Fibroblast of skin of scalp (primary cell): ENCODE results near the gene TCF15.
"Not testable (repeated sequence)": the region's sequence is repeated elsewhere in the genome, so short reads cannot be mapped to it uniquely, and the experiment has no call there.

Source experiments
- DNase-seq: peaks from one replicate; pipeline ENCODE4 v3.0.0-alpha.2; 2013

Gene TCF15

DNA sequence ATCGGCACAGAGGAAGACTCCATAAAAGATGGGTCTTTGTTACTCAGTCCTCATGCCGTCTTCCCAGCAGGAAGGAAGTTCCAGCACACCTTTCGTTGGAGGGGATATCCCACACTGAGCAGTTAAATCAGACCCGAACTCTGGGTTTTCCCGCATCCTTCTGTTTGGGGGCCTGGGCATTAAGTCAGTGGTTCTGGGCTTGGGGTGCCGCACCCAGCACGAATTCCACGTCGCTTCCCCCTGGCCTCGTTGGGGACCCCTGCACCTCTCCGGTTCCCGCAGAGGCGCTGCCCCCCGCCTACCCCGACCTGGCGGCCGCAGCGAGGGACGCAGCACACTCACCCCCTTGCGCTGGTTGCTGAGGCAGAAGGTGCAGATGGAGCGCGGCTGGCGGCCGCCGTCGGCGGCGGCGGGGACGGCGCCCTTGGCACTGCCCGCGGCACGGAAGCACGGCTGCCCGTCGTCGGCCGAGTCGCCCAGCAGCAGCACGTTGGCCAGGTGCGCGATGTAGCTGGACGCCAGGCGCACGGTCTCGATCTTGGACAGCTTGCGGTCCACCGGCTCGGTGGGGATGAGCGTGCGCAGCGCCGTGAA is 641 bp downstream of the TCF15 start:
- no peak for DNase-seq

DNA sequence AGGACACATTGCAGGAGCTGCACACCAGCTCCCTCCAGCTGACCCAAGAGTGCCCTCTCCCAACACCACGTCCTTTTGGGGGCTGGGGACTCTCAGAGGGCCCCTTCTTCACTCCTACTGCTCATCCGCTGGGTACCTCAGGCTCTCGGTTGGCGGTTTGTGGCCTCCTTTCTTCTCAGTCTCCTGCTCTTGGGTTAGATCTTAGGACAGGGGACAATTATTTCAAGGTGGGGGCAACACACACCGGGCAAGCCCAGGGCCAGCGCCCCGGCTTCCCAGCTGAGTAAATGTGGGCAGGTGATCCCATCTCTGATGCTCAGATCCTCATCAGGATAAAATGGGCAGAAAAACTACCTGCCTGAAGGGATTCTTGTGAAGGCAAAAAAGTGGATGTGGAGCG is 1.1 kb downstream of the TCF15 start:
- no peak for DNase-seq

DNA sequence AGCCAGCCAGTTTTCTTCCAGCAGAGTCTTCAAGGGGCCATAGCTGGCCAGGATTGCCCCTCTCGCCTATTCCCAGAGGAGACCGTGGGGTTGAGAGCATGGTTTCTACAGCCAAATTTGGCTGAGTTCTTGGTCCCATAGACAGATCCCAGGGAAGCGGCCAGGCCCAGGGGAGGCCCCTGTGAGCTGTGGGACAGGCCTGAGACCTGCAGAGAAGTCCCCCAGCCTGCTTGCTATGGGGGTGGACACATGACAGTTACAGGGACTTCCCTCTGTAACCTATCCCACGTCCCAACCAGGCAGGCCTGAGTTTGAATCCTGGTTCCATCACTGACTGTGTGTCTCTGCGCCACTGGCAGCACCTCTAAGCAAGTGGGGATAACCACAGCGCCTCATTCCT is 2.6 kb downstream of the TCF15 start:
- DNase-seq, result no peak

DNA sequence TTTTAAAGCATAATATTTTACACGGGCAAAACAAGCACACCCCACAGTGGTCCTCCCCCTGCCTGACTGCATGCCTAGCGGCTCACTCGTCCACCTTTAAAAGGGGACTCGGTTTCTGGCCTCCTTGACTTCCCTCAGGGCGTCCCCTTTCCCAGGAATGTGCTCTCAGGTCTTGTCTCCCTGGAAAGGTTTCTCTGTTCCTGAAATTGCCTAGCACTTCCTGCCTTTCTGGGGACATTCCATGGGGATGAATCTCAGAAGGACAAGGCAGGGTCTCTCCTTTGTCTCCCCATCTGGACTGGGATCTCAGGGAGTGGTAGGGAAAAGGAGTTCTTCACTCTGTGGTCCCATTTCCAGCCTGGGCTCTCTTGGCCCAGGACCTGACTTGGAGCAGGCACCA is 4.9 kb downstream of the TCF15 start:
- no peak for DNase-seq

DNA sequence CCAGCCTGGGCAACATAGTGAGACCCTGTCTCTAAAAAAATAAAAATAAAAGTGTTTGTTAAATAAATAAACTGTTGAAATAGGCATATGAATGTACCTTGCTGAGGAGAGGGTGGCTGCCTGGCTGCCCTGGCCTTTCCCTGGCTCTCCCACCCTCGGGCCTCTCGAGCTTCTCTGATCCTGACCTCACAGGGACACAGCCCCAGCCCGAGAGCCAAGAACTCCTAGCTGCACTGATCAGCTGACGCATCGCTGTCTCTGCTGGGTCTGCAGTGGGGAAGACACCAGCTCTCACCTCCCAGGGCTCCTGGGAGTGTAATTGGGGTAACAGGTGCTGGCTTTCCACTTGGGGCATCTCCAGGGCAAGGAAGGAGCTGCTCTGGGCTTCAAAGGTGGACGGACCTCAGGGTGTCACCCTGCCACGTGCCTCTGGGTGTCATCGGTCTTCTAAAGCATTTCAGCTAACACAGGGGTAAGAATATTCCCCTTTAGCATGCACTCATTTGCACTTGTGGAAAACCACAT is 6.9 kb downstream of the TCF15 start:
- DNase-seq, result no peak

DNA sequence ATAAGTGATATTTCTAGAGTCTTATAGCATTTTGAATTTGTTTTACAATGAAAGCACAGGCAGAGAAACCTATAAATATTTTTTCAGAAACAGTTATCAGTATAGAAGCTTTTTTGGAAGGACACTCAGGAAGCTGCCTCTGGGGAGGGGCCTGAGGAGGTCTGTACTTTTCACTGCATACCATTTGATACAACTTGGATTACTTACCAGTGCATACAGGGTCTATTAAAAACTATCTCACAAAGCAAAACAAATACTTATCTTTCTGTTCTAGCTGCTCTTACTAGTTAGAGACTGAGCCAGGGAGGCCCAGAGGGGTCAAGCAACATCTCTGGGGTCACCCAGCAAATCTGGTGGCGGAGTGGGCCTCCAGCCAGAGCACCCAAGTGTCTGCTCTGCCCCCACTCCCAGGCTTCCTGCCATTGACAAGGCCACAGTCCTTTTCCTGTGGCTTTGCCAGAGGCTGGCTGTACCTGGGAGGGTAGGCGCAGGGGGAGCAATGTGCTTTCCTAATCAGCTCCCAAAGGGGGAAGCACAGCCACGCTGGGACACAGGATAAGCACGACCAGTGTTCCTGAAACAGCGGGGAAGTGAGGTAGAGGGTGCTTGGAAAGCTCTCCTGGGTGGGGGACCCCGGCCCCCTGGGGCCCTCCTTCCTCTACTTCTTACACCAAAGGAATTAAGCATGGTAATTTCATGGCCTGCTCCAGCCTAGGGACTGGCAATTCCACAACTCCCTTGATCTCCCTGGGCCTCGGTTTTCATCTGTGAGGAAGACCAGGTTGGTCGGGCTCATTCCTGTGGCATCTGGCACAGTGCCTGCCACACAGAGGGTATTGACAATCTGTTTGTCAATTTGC is 7.8 kb downstream of the TCF15 start:
- DNase-seq, result no peak

DNA sequence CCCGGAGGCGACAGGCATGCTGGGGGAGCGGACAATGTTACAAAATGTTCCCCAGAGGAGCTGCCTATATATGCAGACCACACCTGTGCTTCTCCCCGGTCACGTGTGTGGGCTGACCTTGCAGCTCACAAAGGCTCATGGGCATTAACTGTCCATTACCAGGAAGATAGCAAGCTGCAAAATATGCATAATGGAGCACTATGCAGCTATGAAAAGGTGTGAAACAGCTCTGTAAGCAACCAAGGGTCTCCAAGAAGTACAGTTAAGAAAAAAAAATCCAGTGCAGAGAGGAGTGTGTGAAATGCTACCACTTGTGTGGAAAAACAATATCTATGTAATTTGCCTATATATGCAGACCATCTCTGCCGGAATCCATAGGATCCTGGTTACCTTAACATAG is 9.4 kb downstream of the TCF15 start:
- no peak for DNase-seq

DNA sequence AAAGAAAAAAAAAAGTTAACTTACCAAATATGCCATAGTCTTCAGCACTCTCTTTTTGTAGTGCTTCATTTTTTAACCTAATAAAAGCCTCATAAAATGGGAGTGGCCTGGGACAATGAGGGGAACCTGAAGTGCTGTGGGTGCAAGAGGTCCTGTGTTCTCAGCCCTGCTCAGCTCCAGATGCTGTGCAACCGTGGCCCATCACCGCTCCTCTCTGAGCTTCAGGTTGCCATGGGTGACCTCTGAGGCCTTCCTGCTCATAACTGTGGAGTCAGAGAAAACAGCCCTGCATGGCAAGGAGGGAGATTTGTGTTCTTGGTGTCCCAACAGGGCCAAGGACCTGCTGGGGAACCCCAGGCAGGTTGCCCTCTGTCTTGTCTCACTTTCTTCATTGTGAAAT is 10.0 kb downstream of the TCF15 start:
- DNase-seq, result no peak

DNA sequence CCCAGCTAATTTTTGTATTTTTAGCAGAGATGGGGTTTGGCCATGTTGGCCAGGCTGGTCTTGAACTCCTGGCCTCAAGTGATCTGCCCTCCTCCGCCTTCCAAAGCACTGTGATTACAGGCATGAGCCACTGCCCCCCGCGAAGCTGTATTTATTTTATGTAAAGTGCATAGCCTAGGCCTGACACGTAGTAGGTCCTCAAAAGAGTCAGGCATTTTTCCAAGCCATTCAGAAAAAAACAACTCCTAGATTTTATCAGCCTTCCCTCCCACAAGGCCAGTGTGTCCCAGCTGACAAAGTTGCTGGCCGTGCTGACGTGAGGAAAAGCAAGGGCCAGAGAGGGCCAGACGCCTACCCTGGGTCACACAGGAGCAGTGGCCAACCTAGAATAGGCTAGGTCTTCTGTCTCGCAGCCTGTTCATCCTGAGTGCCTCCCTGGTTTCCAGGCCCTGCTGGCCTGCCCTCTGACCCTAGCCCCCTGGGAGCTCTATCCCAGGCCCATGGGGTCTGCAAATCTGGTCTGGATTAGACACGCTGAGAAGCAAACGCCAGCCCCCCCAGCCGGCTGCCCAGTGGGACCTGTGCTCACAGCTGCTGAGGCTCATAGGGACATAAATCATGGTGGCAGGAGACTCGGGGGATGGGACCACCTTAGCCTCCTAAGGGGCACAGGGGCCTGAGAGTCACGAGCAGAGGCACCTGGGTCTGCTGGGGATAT is 11.8 kb downstream of the TCF15 start:
- DNase-seq, result no peak

DNA sequence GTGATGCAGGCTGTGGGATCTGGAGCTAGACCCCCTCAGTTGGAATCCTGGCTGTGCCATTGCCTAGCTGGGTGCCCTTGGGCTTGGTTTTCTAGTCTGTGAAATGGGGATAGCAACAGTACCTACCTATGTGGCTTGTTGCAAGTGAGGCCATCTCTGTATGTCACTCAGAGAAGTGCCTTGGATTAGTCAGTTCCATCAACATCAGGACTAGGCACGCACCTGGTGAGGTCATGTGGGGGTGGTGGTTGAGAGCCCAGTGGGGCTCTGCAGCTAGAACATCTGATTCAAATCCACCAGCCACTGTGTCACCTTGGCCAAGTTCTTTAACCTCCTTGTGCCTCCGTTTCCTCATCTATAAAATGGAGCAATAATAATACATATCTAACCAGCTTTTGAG is 12.5 kb downstream of the TCF15 start:
- DNase-seq, result no peak

DNA sequence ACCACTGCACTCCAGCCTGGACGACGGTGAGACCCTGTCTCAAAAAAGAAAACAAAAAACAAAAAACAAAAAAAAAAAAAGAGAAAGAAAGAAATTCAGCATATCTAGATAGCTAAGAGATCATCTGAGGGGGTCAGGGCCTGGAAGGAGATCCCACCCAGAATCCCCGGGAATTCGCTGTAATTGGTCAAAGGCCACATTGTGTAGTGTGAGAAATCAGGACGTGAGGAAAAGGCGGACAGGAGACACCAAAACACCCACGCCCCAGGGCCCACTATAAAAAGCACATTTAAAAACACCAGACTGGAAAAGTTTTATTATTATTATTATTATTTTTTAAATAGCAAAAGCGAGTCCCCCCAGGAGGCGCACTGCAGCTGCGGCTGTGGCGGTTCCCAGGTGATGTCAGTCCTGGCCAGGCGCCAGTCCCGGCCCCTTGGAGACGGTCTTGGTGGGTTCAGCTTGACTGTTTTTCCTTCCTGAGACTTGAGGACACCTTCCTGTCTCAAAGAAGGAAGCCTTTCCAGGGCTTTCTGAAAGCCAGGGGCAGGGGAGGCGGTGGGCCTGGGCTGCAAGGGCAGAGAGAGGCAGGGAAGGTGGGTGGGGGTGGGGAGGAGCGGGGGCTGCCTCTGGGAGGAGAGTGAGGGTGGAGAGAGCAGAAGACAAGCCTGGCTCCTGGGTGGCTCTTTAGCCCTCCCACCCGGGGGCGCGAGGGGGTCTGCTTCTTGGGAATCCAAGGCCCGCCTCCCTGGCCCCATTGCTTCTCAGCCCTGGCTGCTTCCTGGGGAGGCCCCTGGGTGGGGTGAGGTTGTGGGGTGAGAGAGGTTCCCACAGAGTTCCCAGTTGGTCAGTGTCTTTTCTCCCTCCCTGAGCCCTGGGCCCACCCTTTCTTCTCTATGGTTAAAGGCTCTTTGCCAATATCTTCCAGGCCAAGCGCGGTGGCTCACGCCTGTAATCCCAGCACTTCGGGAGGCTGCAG is 14.5 kb downstream of the TCF15 start:
- DNase-seq, result no peak

DNA sequence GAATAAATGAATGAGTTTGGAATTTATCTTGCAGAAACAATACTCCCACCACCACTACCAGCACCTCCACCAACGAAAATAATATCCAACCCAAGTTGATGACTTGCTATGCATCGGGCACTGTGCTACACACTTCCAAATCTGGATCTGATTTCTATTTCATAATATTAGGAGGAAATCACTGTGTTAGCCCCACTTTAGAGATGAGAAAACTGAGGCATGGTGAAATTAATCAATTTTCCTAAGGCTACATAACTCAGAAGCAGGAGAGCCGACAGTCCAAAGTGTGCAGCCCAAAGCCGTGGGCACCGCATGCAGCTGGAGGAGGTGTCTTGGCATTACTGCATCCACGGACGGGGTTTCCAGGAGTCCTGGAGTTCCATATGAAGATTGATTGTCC is 17.6 kb downstream of the TCF15 start:
- DNase-seq, result no peak

DNA sequence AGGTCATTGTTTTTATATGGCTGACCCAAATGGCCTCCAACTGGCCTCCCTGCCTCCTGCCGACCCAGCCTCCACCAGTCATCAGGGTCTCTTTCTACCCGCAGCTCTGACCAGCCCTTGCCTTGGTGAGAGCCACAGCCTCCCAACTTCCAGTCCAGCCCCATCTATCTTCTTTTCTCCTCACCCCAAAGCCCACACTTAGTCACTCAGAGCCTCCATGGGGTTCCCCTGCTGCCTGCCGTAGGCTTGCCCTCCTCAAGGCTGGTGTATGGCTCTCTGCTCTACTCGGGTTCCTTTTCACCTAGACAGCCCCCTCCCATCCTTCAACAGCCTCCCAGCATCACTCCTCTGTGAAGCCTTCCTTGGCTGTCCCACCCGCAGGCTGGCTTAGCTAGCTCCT is 18.2 kb downstream of the TCF15 start:
- no peak for DNase-seq

DNA sequence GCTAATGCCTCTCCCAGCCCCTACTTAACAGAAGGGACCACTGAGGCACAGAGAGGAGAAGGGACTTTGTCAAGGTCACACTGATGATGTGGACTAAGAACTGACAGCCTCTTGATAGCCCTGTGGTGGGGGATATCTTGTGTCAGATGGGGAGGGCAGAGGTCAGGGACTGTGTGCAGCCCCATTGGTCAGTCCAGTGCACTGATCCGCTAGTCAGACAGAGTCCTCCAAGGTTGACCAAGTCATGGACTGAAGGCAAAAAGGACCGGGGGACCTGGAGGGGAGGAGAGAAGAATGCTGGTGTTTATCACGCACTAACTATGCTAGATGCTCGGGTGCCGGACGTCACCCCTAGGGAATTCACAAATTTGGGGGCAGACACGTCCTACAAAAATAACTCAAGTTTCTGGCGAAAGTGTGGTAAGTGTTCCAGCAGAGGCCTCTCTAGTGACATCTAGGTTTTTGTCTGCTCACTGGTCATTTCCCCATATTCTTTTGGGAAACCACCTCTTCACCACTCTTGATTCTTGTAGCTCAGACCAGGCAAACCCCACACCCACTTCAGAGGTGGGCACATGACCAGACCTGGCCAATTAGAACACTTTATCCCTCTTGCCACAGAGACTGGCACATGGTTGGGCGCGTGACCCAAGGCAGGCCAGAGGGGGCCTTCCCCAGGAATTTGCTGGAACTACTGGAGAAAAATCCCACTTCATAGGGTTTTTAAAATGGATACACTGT is 21.0 kb downstream of the TCF15 start:
- no peak for DNase-seq

DNA sequence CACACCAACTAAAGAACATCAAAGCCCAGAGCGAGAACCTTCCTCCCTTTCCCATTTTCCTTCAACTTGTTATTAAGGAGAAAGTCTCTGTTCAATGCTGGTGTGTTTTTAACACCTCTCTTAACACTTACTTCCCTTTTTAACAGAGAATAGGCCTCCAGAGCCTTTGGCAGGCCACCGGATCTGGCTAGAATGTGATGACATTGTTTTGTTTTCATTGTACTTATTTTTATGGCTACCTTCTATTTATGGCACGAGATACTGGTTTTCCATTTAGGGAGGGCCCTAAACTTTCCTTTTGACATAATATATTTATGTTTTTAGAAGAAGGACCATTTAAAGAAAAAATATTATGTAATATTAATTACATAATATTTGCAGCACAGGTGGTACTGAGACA is 21.6 kb downstream of the TCF15 start:
- no peak for DNase-seq

DNA sequence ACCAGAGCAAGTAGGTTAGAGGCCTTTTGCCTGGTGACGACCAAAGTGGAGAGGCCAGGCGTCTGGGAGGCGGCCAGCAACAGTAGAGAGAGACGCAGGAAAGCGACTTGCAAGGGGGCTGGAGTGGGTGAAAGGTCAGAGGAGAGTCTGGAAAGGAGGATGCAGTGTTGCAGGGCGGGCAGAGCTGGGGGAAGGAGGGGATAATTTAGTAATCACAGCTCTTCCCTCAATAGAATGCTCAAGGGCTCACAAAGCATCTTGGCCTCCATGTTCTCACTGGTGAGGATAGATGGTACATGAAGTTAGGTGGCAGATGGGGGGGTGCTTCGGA is 25.2 kb downstream of the TCF15 start:
- no peak for DNase-seq

DNA sequence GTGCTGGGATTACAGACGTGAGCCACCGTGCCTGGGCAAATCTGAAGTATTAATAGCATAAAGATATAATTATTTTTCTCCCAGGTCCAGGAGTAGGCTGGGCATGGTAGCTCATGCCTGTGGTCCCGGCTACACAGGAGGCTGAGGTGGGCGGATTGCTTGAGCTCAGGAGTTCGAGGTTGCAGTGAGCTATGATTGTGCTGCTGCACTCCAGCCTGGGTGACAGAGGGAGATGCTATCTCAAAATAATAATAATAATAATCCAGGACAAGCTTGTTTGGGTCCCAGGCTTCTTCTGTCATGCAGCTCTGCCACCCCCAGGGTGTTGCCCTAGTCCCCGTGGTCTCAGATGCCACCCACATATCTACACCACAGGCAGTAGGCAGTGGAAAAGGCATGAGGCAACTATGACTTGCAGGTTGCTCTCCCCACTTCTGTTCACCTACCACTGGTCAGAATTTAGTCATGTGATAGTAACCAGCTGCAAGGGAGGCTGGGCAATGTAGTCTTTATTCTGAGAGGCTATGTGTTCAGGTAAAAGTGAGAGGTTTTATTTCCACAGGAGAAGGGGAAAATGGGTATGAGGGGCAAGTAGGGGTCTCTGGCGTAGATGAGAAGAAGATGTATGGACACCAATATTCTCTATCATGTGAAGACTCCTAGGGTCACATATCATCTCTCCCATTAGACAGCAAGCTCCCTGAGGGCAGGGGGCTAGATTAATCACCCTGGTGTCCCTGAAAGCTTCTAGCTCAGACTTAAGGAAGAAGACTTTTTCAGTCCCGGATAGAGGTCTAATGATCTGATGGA is 25.7 kb downstream of the TCF15 start:
- DNase-seq, result no peak

DNA sequence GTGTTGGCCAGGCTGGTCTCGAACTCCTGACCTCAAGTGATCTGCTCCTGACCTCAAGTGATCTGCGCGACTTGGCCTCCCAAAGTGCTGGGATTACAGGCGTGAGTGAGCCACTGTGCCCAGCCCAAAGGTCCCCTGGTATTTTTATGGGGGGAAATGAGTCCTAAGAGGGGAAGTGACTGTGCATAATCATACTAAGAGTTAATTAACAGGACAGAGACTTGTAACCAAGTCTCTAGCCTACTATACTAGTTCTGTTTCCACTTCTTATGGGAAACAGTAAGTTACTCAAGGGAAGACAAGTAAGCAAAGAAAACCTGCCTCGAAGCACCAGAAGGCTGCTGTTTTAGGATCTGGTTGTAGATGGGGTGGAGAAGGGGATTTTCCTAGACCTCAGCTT is 27.9 kb downstream of the TCF15 start:
- no peak for DNase-seq

DNA sequence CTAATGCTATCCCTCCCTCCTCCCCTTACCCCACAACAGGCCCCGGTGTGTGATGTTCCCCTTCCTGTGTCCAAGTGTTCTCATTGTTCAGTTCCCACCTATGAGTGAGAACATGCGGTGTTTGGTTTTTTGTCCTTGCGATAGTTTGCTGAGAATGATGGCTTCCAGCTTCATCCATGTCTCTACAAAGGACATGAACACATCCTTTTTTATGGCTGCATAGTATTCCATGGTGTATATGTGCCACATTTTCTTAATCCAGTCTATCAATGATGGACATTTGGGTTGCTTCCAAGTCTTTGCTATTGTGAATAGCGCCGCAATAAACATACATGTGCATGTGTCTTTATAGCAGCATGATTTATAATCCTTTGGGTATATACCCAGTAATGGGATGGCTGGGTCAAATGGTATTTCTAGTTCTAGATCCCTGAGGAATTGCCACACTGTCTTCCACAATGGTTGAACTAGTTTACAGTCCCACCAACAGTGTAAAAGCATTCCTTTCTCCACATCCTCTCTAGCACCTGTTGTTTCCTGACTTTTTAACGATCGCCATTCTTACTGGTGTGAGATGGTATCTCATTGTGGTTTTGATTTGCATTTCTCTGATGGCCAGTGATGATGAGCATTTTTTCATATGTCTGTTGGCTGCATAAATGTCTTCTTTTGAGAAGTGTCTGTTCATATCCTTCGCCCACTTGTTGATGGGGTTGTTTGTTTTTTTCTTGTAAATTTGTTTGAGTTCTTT is 31.0 kb downstream of the TCF15 start:
- not testable (repeated sequence) for DNase-seq

DNA sequence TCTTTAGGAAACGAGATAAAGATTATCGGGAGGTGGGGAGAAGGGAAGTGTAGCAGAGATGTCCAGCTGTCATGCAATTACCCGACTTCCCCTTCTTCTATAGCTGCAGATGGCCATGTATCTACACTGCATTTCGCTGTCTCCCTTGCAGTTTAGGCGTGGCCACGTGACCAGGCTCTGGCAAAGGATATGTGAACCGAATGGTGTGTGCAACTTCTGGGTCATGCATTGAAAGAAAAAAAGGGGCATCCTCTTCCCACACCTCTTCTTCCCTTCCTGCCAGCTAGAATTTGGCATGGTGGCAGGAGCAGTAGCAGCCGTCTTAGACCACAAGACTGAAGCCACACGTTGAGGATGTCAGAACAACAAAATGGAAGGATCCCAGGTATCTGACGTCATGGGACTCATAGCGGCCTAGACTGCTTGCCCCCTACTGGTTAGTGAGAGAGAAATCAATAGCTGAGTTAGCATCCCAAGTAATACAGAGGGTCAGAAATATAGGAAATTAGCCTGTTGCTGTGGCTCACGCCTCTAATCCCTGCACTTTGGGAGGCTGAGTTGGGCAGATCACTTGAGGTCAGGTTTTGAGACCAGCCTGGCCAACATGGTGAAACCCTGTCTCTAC is 32.8 kb downstream of the TCF15 start:
- no peak for DNase-seq
